GM10248 (cell line): ENCODE measurements around the gene TRAPPC12.

ENCODE experiments used
- CTCF ChIA-PET: fragments of 300-600 bp; sonication (Branson Sonifier 250); formaldehyde crosslinking; extraction: SDS; loops from one replicate; lab custom pipeline; 2021; ENCODE audit warnings: antibody characterized with exemption; lab: Yijun Ruan, JAX
- POLR2A ChIA-PET: fragments of 350-650 bp; sonication (Branson Sonifier 250); formaldehyde crosslinking; extraction: SDS; loops from one replicate; lab custom pipeline; 2020; ENCODE audit warnings: antibody characterized with exemption; lab: Yijun Ruan, JAX
- DNase-seq: peaks from one replicate; pipeline ENCODE4 v3.0.0; 2012; ENCODE audit errors: extremely low spot score
- CTCF ChIP-seq: IDR thresholded peaks from 2 replicates; pipeline ENCODE4 v1.5.1; 2012; ENCODE audit warnings: mild to moderate bottlenecking, low read depth; ENCODE audit errors: extremely low read depth, missing control alignments, control extremely low read depth

Gene TRAPPC12

DNA sequence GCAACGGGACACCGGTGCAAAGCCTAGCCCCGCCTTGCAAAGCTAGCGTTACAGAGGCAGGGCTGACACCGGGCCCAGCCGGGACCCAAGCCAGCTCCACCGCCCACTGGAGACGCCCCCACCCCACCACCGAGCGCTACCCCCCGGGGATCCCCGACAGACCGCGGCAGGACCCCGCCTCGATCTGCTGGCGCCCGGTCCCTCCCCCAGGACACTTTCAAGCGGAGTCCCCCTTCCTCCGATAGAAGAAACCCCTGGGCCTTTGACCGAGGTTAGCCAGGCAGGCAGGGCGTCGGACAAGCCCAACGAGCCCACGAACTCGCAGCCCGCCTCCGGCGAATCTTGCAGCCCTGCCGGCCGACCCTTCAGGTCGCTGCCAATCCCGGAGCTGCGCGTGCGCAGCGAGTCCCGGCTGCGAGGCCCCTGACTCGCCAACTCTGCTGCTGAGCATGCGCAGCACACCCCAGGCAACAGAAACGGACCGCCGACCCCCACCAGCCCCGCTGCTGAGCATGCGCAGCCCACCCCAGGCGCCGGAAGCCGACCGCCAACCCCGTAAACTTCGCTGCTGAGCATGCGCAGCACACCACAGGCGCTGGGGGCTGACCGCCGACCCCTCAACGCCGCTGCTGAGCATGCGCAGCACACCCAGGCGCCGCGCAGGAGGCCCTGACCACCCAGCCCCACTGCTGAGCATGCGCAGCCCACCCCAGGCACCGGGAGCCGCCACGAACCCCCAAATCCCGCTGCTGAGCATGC is 139.2 kb downstream of the TRAPPC12 start:
- CTCF ChIA-PET = interaction anchor here (1.3 kb wide), 1 partner anchor 13 kb away, joined by 3 read pairs; no protein-coding TSS in a partner anchor
- DNase-seq = peak; percentile 100
- no peak for TF ChIP-seq CTCF
- POLR2A ChIA-PET = interaction anchor here (0.6 to 1.0 kb wide), 3 partner anchors 39 to 133 kb away, joined by 4 to 7 read pairs (median 5); partner anchors contain the start of gene RNASEH1

DNA sequence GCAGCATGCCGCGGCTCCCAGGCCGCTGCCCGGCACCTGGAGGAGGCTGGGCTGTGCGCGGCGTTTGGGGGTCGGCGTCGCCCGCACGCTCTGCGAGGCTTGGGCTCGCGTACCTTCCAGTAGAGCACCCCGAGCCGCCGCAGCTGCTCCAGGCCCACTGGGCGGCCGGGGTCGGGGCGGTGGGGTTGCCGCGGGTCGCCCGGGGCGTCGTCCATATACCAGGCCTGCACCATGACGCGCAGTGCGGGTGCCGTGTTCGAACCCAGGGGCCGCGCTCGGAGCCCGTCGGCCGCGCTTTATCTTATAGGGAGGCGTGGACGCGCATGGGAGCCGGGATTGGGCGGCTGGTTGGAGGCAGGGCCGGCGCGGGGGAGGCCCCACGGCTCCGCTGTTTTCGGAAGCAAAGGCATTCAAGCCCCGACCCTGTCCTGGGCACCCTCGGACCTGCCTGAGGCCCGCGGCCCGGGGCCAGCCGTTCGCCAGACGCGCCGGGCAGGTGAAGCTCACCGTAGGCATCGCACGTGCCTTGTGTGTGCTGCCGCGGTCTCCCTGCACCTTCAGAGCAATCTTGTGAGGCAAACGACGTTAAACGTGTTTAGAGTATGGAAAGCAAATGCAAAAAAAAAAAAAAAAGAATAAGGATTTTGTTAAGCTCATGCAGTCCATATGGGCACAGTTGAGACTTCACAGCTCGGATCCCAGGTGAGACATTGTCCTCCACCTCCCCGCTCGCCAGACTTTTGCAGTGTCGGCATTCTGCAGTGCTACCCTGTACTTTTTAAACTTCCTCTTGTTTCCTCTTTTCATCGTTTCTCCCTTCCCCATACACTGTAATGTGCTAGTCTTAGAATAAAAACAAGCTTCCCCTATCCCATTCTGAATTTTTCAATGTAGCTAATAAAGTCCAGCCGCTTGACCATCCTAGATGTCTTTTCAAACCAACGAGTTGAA is 140.0 kb downstream of the TRAPPC12 start, which contains the start of gene ADI1:
TSS of gene ADI1 (minus strand) at position 277 of the 951 bp plus-strand sequence. CDS start at position 233, 44 bp downstream.
- no peak for TF ChIP-seq CTCF
- CTCF ChIA-PET = interaction anchor here (1.2 to 1.6 kb wide), 3 partner anchors 9 to 132 kb away, joined by 3 to 5 read pairs (median 3); no protein-coding TSS in a partner anchor
- POLR2A ChIA-PET = interaction anchor here (0.6 to 1.0 kb wide), 4 partner anchors 39 to 132 kb away, joined by 4 to 7 read pairs (median 5); partner anchors contain the start of gene RNASEH1
- peak; percentile 84 for DNase-seq

DNA sequence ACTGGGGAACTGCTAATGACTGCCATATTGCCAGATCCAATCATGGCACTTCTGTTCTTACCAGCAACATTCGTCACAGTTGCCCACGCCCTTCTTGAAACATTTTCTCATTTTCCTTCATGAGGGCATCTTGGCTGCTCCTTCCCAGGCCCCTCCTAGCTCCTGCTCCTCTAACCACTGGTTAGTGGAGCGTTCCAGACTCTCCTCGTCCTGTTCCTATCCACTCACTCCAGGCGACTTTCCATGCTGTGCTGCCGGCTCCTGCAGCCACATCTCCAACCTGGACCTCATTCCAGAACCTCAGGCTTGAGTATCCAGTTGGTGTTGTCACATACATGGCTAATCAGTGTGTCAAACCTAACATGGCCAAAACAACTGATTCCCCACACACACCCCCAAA is 141.1 kb downstream of the TRAPPC12 start:
- ChIA-PET POLR2A (no interaction called here), CTCF (interaction anchor here (1.2 to 1.6 kb wide), 2 partner anchors 8 to 131 kb away, joined by 3 to 5 read pairs; no protein-coding TSS in a partner anchor)
- no peak for DNase-seq
- TF ChIP-seq CTCF = no peak

DNA sequence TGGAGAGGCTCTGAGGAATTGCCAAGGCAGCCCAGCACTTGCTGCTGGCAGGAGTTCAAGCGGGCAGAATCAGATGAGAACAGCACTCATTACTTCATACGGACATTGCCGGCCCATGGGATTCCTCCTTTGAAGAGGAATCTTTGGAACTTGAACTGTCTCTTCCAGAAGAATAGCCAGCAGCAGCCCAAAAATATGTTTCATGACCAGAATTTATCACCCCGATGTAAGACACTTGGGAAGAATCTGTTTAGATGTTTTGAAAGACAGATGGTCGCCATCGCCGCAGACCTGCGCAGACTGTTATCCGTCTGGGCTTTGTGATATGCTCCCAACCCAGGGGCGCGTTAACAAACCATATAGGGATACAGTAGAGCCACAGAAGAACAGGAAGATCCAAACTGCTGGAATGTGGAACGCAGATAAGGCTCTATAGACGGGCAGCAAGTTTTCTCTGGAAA is 143.5 kb downstream of the TRAPPC12 start:
- no peak for DNase-seq
- ChIA-PET POLR2A (no interaction called here), CTCF (no interaction called here)
- no peak for TF ChIP-seq CTCF

DNA sequence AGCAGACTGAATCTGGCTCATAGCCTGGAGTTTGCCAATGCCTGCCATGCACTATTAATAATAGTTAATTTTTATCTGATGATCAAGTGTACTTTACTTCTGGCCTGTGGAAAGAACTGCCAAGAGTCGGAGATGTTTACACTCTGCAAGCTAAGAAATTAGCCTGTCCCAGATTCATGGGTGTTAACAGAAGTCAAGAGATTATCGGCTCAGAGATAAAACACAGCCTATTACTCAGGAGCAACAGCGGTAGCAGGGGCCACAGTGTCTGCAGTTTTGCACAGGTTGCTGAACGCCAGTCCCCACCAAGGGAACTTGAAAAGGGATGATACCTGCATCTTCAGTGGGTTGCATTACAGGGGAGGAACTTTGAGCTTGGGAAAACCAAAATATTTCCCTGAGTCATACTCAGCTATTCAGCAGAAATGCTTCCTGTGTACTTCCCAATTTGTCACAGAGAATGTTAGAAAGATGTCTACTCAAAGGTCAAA is 144.1 kb downstream of the TRAPPC12 start:
- ChIA-PET CTCF (interaction anchor here (1.0 to 1.6 kb wide), 2 partner anchors 12 to 62 kb away, joined by 3 to 6 read pairs; no protein-coding TSS in a partner anchor), POLR2A (no interaction called here)
- DNase-seq = no peak
- no peak for TF ChIP-seq CTCF
